BLaER1 treated with 17β-estradiol and CSF1 and Interleukin-3, amounts not matched to agents 10 nM and 100 nM (cell line): ENCODE data around the gene SHMT1.
"Not testable (repeated sequence)": the region's sequence is repeated elsewhere in the genome, so short reads cannot be mapped to it uniquely, and the experiment has no call there.

Experiments
- H3K27ac ChIP-seq, 11 experiments: shearing (Covaris generic); formaldehyde crosslinking; 2 replicates each; pipeline ENCODE4 v1.8.1; 2022
- H3K27me3 ChIP-seq, 11 experiments: shearing (Covaris generic); formaldehyde crosslinking; 2 replicates each; pipeline ENCODE4 v1.8.1; 2022
- H3K36me3 ChIP-seq, 11 experiments: shearing (Covaris generic); formaldehyde crosslinking; 2 replicates each; pipeline ENCODE4 v1.8.1; 2022
- H3K4me1 ChIP-seq, 10 experiments: shearing (Covaris generic); formaldehyde crosslinking; 2 replicates each; pipeline ENCODE4 v1.8.1; 2022
- H3K4me2 ChIP-seq, 11 experiments: shearing (Covaris generic); formaldehyde crosslinking; 2 replicates each; pipeline ENCODE4 v1.8.1; 2022
- H3K4me3 ChIP-seq, 10 experiments: shearing (Covaris generic); formaldehyde crosslinking; 2 replicates each; pipeline ENCODE4 v1.8.1; 2022
- H3K9ac ChIP-seq, 11 experiments: shearing (Covaris generic); formaldehyde crosslinking; 2 replicates each; pipeline ENCODE4 v1.8.1; 2022
- H3K9me3 ChIP-seq, 11 experiments: shearing (Covaris generic); formaldehyde crosslinking; replicated peaks in 1 of 11; 2 replicates each; pipeline ENCODE4 v1.8.1; 2022
- H4K20me1 ChIP-seq, 11 experiments: shearing (Covaris generic); formaldehyde crosslinking; 2 replicates each; pipeline ENCODE4 v1.8.1; 2022
- Cebpa-rat ChIP-seq, 11 experiments: shearing (Covaris generic); IDR thresholded peaks; 2 replicates each; pipeline ENCODE4 v1.8.1; 2022

Gene SHMT1

GRCh38 chr17:18378205-18378505, 14.8 kb upstream of the SHMT1 start:
- Histone ChIP-seq H3K9ac (peak overlapping the region in 8 of 11 experiments; percentile 5 to 71 (median 48); a peak in 10 of 22 replicates), H3K27ac (peak overlapping the region in 8 of 11 experiments; percentile 58 to 76 (median 70); a peak in 16 of 22 replicates), H3K4me2 (peak overlapping the region; percentile 70 to 94 (median 89); a peak in 21 of 22 replicates)

GRCh38 chr17:18377437-18378204, 14.3 kb upstream of the SHMT1 start, which contains the start of gene EVPLL:
Gene EVPLL, plus strand, starts transcription at chr17:18377778. Its CDS starts 3,160 bp downstream, at chr17:18380938.
- peaks cover 0 to 3% (median 0%) of the 10 kb centered on the region in 11 experiments; a peak in 1 of 22 replicates for H3K36me3 ChIP-seq
- H3K9me3 ChIP-seq: peaks cover 4 to 19% (median 10%) of the 10 kb centered on the region in 11 experiments; a peak in 15 of 22 replicates
- peaks cover 0 to 13% (median 9%) of the 10 kb centered on the region in 11 experiments; a peak in 15 of 22 replicates for H3K27me3 ChIP-seq
- peak in 9 of 11 experiments; percentile 40 to 80 (median 71); a peak in 14 of 22 replicates for TF ChIP-seq Cebpa-rat (IDR thresholded peaks at IDR 0.05)
- H3K4me3 ChIP-seq: peak within 1 kb of the TSS in 4 of 10 experiments; percentile 0 to 44 (median 33); a peak in 4 of 20 replicates
- peaks cover 22 to 55% (median 34%) of the 10 kb centered on the region in 10 experiments for H3K4me1 ChIP-seq
- no peaks in the 10 kb centered on the region for H4K20me1 ChIP-seq
- H3K27ac ChIP-seq: peak within 1 kb of the TSS in 9 of 11 experiments; percentile 41 to 76 (median 72); a peak in 18 of 22 replicates
- peak within 1 kb of the TSS; percentile 70 to 94 (median 89) for H3K4me2 ChIP-seq
- peak within 1 kb of the TSS in 10 of 11 experiments; percentile 37 to 71 (median 62); a peak in 17 of 22 replicates for H3K9ac ChIP-seq

More at GRCh38 chr17:18378205-18378505, 14.8 kb upstream of the SHMT1 start:
- Histone ChIP-seq H4K20me1 (no peaks in the 10 kb centered on the region), H3K4me3 (peak overlapping the region in 2 of 10 experiments; percentile 36 to 44; a peak in 1 of 20 replicates), H3K36me3 (peaks cover 0 to 3% (median 0%) of the 10 kb centered on the region in 11 experiments; a peak in 1 of 22 replicates), H3K27me3 (peaks cover 0 to 18% (median 14%) of the 10 kb centered on the region in 11 experiments; a peak in 17 of 22 replicates), H3K4me1 (peaks cover 22 to 59% (median 34%) of the 10 kb centered on the region in 10 experiments), H3K9me3 (peaks cover 4 to 19% (median 10%) of the 10 kb centered on the region in 11 experiments; a peak in 15 of 22 replicates)
- TF ChIP-seq Cebpa-rat (IDR thresholded peaks at IDR 0.05): no peak

- Histone ChIP-seq H3K4me3 (no peak overlapping the region), H3K36me3 (peaks cover 0 to 3% (median 0%) of the 10 kb centered on the region in 11 experiments; a peak in 1 of 22 replicates), H4K20me1 (no peaks in the 10 kb centered on the region), H3K9me3 (peaks cover 4 to 19% (median 10%) of the 10 kb centered on the region in 11 experiments; a peak in 15 of 22 replicates), H3K4me2 (no peak overlapping the region), H3K27ac (no peak overlapping the region), H3K4me1 (peaks cover 22 to 45% (median 36%) of the 10 kb centered on the region in 10 experiments), H3K9ac (no peak overlapping the region), H3K27me3 (no peaks in the 10 kb centered on the region)
- TF ChIP-seq Cebpa-rat (IDR thresholded peaks at IDR 0.05): no peak
These were observed 10.9 kb upstream of the SHMT1 start for GRCh38 chr17:18374216-18374615.

- H3K4me2 ChIP-seq: not testable (repeated sequence)
These were observed 9.8 kb upstream of the SHMT1 start for GRCh38 chr17:18373181-18373580.

GRCh38 chr17:18371455-18371854, 8.1 kb upstream of the SHMT1 start:
- Histone ChIP-seq H3K9ac (no peak overlapping the region), H3K4me2 (peak overlapping the region in 6 of 11 experiments; percentile 10 to 43 (median 26); a peak in 6 of 22 replicates), H3K27me3 (no peaks in the 10 kb centered on the region), H3K36me3 (peaks cover 0 to 3% (median 0%) of the 10 kb centered on the region in 11 experiments; a peak in 1 of 22 replicates), H4K20me1 (no peaks in the 10 kb centered on the region), H3K9me3 (peaks cover 4 to 19% (median 10%) of the 10 kb centered on the region in 11 experiments; a peak in 15 of 22 replicates), H3K4me3 (no peak overlapping the region), H3K27ac (no peak overlapping the region), H3K4me1 (peaks cover 5 to 18% (median 11%) of the 10 kb centered on the region in 10 experiments)
- TF ChIP-seq Cebpa-rat (IDR thresholded peaks at IDR 0.05): no peak

More at GRCh38 chr17:18373181-18373580, 9.8 kb upstream of the SHMT1 start:
- not testable (repeated sequence) for H3K36me3 ChIP-seq, H3K27ac ChIP-seq, H4K20me1 ChIP-seq, H3K9ac ChIP-seq, H3K27me3 ChIP-seq, H3K4me3 ChIP-seq
- peaks cover 22 to 35% (median 28%) of the 10 kb centered on the region in 10 experiments for H3K4me1 ChIP-seq
- H3K9me3 ChIP-seq: peaks cover 4 to 19% (median 10%) of the 10 kb centered on the region in 11 experiments; a peak in 15 of 22 replicates

GRCh38 chr17:18370761-18371160, 7.4 kb upstream of the SHMT1 start:
- Histone ChIP-seq H3K9ac (no peak overlapping the region), H3K27ac (no peak overlapping the region), H3K27me3 (no peaks in the 10 kb centered on the region), H3K4me2 (peak overlapping the region in 5 of 11 experiments; percentile 16 to 43 (median 27); a peak in 4 of 22 replicates), H3K36me3 (peaks cover 0 to 3% (median 0%) of the 10 kb centered on the region in 11 experiments; a peak in 1 of 22 replicates), H3K4me3 (no peak overlapping the region), H4K20me1 (no peaks in the 10 kb centered on the region), H3K9me3 (peaks cover 8 to 24% (median 15%) of the 10 kb centered on the region in 11 experiments; a peak in 17 of 22 replicates), H3K4me1 (peaks cover 0 to 11% (median 6%) of the 10 kb centered on the region in 10 experiments; a peak in 12 of 20 replicates)
- TF ChIP-seq Cebpa-rat (IDR thresholded peaks at IDR 0.05): no peak

GRCh38 chr17:18368946-18369345, 5.6 kb upstream of the SHMT1 start:
- Histone ChIP-seq H3K9me3 (peaks cover 6 to 8% (median 7%) of the 10 kb centered on the region in 11 experiments; a peak in 14 of 22 replicates), H3K4me2 (no peak overlapping the region), H3K4me1 (peaks cover 0 to 13% (median 8%) of the 10 kb centered on the region in 10 experiments; a peak in 13 of 20 replicates), H3K9ac (no peak overlapping the region), H3K4me3 (no peak overlapping the region), H3K27me3 (no peaks in the 10 kb centered on the region), H3K27ac (no peak overlapping the region), H4K20me1 (no peaks in the 10 kb centered on the region), H3K36me3 (no peaks in the 10 kb centered on the region)
- TF ChIP-seq Cebpa-rat (IDR thresholded peaks at IDR 0.05): no peak

- H3K27me3 ChIP-seq: no peaks in the 10 kb centered on the region
- peaks cover 6 to 8% (median 7%) of the 10 kb centered on the region in 11 experiments; a peak in 14 of 22 replicates for H3K9me3 ChIP-seq
- H3K4me1 ChIP-seq: peaks cover 13 to 29% (median 21%) of the 10 kb centered on the region in 10 experiments
- H4K20me1 ChIP-seq: peaks cover 0 to 3% (median 0%) of the 10 kb centered on the region in 11 experiments; a peak in 2 of 22 replicates
- H3K27ac ChIP-seq: no peak overlapping the region
- no peak overlapping the region for H3K9ac ChIP-seq
- peak overlapping the region in 1 of 10 experiments; percentile 91; a peak in 2 of 20 replicates for H3K4me3 ChIP-seq
- no peak for TF ChIP-seq Cebpa-rat (IDR thresholded peaks at IDR 0.05)
- peak overlapping the region; percentile 57 to 98 (median 93); a peak in 19 of 22 replicates for H3K4me2 ChIP-seq
- H3K36me3 ChIP-seq: peaks cover 5 to 21% (median 14%) of the 10 kb centered on the region in 11 experiments; a peak in 20 of 22 replicates
These were observed 816 bp upstream of the SHMT1 start for GRCh38 chr17:18364166-18364565.
